Cardiac muscle cell (in vitro differentiated cells and primary cell): ENCODE data around the gene SLC35G6. TPM values are rescaled to one million over a fixed set of nuclear protein-coding genes. Genes with fewer than 3 reads are reported as not detected.
"Not testable (repeated sequence)": the region's sequence is repeated elsewhere in the genome, so short reads cannot be mapped to it uniquely, and the experiment has no call there.

Experiments used
- DNase-seq, 2 donors: peaks; one replicate each; pipeline versions ENCODE4 v3.0.0 to v3.0.0-alpha.2; 2010 to 2017; ENCODE audit warnings: low read depth in 1 of 2, low spot score in 1 of 2
- H3K27ac ChIP-seq: fragments of 200-600 bp; sonication (generic); 2 replicates; pipeline ENCODE4 v1.5.1; 2016
- H3K27me3 ChIP-seq: fragments of 200-600 bp; sonication (generic); 2 replicates; pipeline ENCODE4 v1.6.0; 2016; ENCODE audit warnings: control low read depth
- H3K36me3 ChIP-seq: fragments of 200-600 bp; sonication (generic); 2 replicates; pipeline ENCODE4 v1.5.1; 2016; ENCODE audit warnings: control low read depth
- H3K4me1 ChIP-seq: fragments of 200-600 bp; sonication (generic); 2 replicates; pipeline ENCODE4 v1.8.1; 2017; ENCODE audit warnings: low read depth, mild to moderate bottlenecking, mixed run types
- H3K4me3 ChIP-seq: fragments of 200-600 bp; sonication (generic); 2 replicates; pipeline ENCODE4 v1.5.1; 2016; ENCODE audit warnings: mild to moderate bottlenecking
- H3K9me3 ChIP-seq: fragments of 200-600 bp; sonication (generic); 2 replicates; pipeline ENCODE4 v1.5.1; 2017; ENCODE audit warnings: low read depth, mild to moderate bottlenecking, control low read depth
- CTCF ChIP-seq: IDR thresholded peaks from 2 replicates; pipeline ENCODE4 v1.5.1; 2012; ENCODE audit warnings: low read depth, mild to moderate bottlenecking, low read length
- polyA plus RNA-seq: library from polyadenylated mRNA; unstranded; fragments of >200 nt; fragmentation: Nextera tagmentation; extraction: Ambion mirVana; gene quantifications from 2 replicates; pipeline ENCODE4 v1.2.1, GENCODE V29; 2016
- total RNA-seq: library from RNA; depleted of rRNA; stranded (reverse); fragments of >200 nt; gene quantifications from 2 replicates; pipeline ENCODE4 v1.2.3, GENCODE V29; 2016

SLC35G6 gene
- total RNA-seq = not detected in 2 replicates
- polyA plus RNA-seq = 0.10 and 1.9 TPM in 2 replicates

- H3K27me3 ChIP-seq, DNase-seq, H3K36me3 ChIP-seq, H3K4me3 ChIP-seq, H3K9me3 ChIP-seq: not testable (repeated sequence)
- Histone ChIP-seq H3K4me1 (peaks cover 36% of the 10 kb centered on the region), H3K27ac (peak within 1 kb of the TSS; percentile 98)
Observed at GRCh38 chr17:7481275-7481674, at the start of gene SLC35G6. Gene SLC35G6 (plus strand): TSS chr17:7481446. CDS start chr17:7481517, 71 bp downstream.

GRCh38 chr17:7432296-7432695, 49.0 kb upstream of the SLC35G6 start:
- H3K4me3 ChIP-seq = no peak overlapping the region
- H3K9me3 ChIP-seq = no peaks in the 10 kb centered on the region
- H3K36me3 ChIP-seq = no peaks in the 10 kb centered on the region
- no peak for DNase-seq
- peaks cover 2% of the 10 kb centered on the region for H3K4me1 ChIP-seq
- H3K27me3 ChIP-seq = no peaks in the 10 kb centered on the region
- no peak overlapping the region for H3K27ac ChIP-seq
- no peak for TF ChIP-seq CTCF

- Histone ChIP-seq H3K27ac (no peak overlapping the region), H3K4me1 (peaks cover 16% of the 10 kb centered on the region), H3K27me3 (no peaks in the 10 kb centered on the region), H3K4me3 (peak overlapping the region; percentile 55), H3K36me3 (no peaks in the 10 kb centered on the region), H3K9me3 (no peaks in the 10 kb centered on the region)
- DNase-seq = peak; percentile 20 to 46
- TF ChIP-seq CTCF = peak; percentile 2
Observed at GRCh38 chr17:7435676-7436555, 45.3 kb upstream of the SLC35G6 start.

GRCh38 chr17:7436556-7437368, 44.5 kb upstream of the SLC35G6 start:
- Histone ChIP-seq H3K27ac (no peak overlapping the region), H3K4me1 (peaks cover 20% of the 10 kb centered on the region), H3K9me3 (no peaks in the 10 kb centered on the region), H3K4me3 (peak overlapping the region; percentile 64), H3K27me3 (no peaks in the 10 kb centered on the region), H3K36me3 (no peaks in the 10 kb centered on the region)
- peak; percentile 79 for TF ChIP-seq CTCF
- peak; percentile 80 to 92 for DNase-seq

- H3K36me3 ChIP-seq = no peaks in the 10 kb centered on the region
- H3K27ac ChIP-seq = no peak overlapping the region
- DNase-seq = no peak
- peaks cover 20% of the 10 kb centered on the region for H3K4me1 ChIP-seq
- H3K27me3 ChIP-seq = no peaks in the 10 kb centered on the region
- no peaks in the 10 kb centered on the region for H3K9me3 ChIP-seq
- peak overlapping the region; percentile 64 for H3K4me3 ChIP-seq
- no peak for TF ChIP-seq CTCF
Observed at GRCh38 chr17:7437369-7437863, 43.8 kb upstream of the SLC35G6 start.
